ENCODE results near the gene C18orf32.
"Not testable (repeated sequence)": the region's sequence is repeated elsewhere in the genome, so short reads cannot be mapped to it uniquely, and the experiment has no call there.

The C18orf32 gene

GRCh38 chr18:49467599-49467998 lies 19.4 kb downstream of the C18orf32 start:
- no peak for DNase-seq (ENCODE audit: low spot score)

GRCh38 chr18:49467019-49467563 lies 19.9 kb downstream of the C18orf32 start:
- no peak for DNase-seq (ENCODE audit: low spot score)

DNA sequence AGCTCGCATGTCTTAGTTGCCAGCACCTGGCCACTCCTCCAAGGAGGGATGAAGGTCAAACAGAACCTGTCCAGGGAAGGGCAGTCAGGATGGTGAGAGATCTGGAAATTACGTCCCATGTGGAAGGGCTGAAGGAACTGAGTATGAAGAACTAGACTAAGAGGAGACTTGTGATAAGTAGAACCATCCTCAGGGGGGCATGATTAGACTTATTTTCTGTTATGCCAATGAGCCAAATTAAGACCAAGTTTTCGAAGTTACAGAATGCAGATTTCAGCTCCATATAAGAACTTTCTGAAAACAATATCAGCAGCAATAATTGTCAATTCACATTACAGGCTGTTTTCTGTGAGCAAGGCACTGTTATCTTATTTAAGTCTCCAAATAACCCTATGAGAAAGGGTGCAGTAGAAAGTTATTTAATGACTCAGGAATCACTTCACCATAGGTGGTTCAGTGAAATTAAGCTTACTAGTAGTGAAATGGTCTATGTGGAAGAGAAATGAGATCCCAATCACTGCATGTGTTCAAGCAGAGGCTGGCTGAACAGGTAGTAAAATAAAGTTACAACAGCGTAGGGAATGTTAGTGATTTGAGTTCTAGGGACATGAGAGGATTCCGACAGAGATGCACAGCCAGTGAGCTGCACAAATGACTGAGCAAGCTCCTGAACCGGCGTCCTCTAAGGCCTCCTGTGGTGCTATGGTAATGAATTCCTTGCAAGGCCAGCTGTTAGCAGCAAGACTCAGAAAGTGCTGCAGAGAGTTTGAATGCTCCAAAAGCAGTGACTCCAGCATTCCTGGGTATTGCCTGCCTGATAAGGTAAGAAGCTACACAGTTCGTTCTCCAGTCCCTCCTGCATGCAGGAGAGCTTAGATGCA lies 22.1 kb downstream of the C18orf32 start:
- DNase-seq (ENCODE audit: low spot score): no peak

GRCh38 chr18:49461602-49461977 lies 25.4 kb downstream of the C18orf32 start:
- no peak for DNase-seq (ENCODE audit: low spot score)

DNA sequence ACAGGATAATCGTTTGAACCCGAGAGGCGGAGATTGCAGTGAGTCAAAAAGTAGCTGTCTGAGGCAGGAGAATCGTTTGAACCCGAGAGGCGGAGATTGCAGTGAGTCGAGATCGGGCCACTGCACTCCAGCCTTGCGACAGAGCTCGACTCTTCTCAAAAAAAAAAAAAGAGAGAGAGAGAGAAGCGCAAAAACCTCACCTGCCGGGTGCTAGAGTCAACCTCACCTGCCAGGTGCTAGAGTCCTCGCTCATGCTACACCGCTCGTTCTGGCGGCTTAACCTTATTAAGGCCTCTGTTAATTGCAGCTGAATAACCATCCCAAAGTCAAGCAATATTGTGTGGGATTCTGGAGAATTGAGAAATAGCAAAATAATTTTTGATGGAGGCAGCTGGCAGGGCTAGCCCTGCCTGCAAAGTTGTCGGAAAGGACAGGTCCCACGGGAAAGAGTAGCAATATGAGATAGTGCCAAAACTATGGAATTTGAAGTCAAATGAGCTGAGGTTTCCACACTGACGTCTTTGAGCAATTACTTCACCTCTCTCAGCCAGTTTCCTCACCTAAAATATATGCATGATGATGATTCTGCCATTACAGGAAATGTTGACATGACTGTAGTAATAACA lies 25.9 kb downstream of the C18orf32 start:
- DNase-seq (ENCODE audit: low spot score): no peak

DNA sequence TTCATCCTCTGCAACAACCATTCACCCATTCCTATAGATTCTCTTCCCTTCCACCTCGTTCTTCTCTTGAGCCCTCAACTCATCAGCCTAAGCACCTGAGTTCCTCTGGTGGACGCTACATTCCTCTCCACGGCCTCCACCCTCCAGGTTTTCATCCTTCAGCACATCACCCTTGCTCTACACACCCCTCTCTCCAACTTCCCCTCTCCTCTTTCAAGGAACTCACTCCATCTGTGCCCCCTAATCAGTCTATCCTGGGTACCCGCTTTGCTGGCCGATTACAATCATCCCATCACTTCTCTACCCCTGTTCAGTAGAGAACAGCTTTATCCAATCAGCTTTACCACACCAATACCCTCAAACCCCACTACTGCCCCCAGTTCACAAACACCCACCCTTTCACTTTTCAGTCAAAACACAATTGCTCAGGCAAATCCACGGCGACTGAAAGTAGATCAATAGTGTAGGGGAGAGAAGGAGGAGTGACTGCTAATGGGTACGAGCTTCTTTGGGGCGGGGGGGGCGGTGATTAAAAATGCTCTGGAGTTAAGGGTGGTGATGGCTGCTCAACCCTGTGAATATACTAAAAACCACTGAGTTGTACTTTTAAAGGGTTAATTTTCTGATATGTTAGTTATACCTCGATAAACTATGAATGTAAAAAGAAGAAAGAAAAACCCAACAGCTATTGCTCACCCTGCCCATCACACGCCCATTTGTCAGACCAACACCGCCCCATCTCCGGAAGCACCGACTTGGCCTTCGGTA lies 27.4 kb downstream of the C18orf32 start:
- no peak for DNase-seq (ENCODE audit: low spot score)

DNA sequence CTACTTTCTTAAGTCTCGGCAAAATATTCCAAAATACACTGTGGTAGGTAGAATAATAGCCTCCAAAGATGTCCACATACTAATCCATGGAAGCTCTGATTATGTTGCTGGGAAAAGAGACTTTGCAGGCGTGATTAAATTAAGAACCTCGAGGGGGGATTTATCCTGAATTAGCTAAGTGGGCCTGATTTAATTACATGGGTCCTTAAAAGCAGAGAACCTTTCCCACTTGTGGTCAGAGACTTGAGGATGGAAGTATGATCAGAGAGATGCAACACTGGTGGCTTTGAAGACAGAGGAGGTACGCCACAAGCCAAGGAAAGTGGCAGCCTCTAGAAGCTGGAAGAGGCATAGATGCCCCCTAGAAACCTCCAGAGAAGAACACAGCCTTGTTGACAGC lies 29.4 kb downstream of the C18orf32 start:
- no peak for DNase-seq (ENCODE audit: low spot score)

DNA sequence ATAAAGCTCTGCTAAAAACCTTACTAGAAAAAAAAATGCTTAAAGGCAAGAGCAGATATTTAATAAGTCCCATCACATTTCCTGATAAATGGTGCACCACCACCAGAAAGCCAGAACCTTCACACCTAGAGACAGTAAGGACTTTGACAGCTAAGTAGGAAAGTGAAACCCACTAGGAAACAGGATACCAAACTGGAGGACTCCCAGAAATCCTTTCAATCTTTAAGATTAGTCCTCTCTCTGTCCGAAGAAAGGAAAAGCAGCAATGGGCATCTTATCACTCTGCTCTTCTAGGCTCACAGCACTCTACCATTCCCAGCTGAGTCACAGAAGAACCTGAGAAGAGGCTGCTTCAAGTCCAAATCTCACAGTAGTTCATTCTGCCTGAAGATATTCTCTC lies 30.2 kb downstream of the C18orf32 start:
- no peak for DNase-seq (ENCODE audit: low spot score)

DNA sequence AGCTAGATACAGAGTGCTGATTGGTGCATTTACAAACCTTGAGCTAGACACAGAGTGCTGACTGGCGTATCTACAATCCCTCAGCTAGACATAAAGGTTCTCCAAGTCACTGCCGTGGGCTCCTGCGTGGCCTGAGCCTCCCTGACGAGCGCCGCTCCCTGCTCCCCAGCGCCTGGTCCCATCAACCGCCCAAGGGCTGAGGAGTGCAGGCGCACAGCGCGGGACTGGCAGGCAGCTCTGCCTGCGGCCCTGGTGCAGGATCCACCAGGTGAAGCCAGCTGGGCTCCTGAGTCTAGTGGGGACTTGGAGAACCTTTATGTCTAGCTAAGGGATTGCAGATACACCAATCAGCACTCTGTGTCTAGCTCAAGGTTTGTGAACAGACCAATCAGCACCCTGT lies 34.5 kb downstream of the C18orf32 start:
- not testable (repeated sequence) for DNase-seq (ENCODE audit: low spot score)

DNA sequence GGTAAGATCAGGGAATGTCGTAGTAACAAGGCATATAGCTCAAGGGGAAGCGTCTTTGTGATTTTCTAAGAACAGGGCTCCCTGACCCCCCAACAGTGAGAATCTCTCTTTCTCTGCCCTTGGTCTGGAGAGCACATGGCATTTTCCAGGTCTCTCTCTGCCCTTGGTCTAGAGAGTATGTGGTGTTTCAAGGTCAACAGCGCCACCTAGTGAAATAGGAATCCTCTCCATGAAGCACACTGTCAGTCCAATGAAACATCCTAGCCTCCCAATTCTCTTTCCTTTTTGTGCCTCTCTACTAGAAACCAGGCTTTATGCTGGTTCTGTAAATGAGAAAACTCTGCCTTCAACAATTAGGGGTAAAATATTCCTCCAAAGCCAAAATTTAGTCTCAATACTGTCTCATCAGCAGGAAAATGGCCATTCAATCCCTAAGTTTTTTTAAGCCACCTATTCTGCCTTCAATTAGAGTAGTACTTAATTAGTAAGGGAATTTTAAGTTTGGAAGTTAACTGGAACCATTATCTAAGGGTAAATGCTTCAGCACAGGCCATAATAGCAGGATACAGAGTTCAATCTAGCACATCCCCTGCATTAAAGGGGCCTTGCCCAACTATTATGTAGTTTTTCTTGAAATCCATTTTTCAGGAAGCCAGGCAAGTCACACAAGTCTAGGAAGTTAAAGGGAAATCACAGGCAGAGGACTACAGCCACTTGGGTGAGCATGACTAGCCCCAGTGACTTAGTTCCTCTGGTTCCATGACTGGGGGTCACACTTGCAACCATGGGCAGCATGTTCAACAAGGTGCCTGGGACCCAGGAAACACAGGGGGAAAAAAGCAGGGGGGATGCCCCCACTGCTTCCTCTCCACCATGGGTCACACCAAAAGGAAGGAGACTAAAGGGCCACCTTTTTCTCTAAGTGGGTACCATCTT lies 39.0 kb downstream of the C18orf32 start:
- DNase-seq (ENCODE audit: low spot score): no peak

GRCh38 chr18:49446481-49446880 lies 40.6 kb downstream of the C18orf32 start:
- no peak for DNase-seq (ENCODE audit: low spot score)

- DNase-seq (ENCODE audit: low spot score): no peak
These were observed 42.5 kb downstream of the C18orf32 start for GRCh38 chr18:49444581-49444980.

DNA sequence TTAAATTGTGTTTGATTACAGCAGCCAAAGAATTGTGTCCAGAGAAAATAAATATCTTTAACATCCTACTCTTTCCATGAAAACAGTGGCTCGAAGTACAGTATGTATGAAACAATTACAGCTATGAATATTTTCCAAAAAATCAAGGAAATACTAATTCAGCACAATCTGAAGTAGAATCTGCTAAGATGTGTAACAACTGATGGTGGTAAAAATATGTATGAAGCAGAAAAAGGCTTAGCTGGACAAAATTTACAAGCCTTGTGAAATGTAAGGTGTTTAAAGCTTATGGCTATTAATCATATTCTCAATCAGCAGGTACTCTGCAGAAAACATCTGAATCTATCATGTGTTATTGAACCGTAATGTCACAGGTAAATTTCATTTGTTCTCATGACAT lies 43.2 kb downstream of the C18orf32 start:
- DNase-seq (ENCODE audit: low spot score): no peak

DNA sequence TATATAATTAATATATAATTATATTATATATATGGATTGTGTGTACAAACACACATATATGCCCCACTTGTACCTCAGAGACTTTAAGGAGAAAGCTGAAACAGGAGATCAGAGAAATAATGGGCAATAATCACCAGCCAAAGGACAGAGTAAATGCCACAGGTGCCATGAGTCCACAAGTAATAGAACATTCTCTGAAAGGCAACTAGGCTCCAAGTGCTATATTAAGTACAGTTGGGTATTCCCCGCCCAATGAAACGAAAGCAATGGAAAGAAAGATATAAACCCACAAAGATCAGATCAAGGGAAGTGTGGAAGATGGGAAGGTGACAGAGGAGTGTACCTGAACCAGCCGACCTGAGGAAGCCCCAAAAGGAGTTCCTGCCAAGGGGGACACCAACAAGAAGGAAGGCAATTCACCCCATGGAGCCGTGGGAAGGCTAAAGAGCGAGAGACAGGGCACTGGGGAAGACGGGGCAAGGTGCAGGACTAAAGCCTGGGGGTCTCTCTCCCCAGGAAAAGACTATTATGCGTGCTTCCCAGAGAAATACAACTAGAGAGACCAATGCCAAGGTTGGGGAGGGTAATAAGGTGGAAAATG lies 45.6 kb downstream of the C18orf32 start:
- no peak for DNase-seq (ENCODE audit: low spot score)

GRCh38 chr18:49435170-49435569 lies 51.9 kb downstream of the C18orf32 start:
- no peak for DNase-seq (ENCODE audit: low spot score)

DNA sequence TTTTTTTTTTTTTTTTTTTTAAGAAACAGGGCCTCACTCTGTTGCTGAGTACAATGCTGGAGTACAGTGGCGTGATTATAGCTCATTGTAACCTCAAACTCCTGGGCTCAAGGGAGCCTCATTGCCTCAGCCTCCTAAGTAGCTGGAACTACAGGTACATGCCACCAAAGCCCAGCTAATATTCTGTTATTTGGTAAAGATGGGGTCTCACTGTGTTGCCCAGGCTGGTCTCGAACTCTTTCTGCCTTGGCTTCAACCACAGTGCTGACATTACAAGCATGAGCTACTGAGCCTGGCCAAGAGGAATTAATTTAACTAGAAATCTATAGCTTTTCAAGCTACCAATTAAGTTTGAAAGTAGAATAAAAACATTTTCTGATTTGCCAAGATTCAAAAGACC lies 54.4 kb downstream of the C18orf32 start:
- no peak for DNase-seq (ENCODE audit: low spot score)

DNA sequence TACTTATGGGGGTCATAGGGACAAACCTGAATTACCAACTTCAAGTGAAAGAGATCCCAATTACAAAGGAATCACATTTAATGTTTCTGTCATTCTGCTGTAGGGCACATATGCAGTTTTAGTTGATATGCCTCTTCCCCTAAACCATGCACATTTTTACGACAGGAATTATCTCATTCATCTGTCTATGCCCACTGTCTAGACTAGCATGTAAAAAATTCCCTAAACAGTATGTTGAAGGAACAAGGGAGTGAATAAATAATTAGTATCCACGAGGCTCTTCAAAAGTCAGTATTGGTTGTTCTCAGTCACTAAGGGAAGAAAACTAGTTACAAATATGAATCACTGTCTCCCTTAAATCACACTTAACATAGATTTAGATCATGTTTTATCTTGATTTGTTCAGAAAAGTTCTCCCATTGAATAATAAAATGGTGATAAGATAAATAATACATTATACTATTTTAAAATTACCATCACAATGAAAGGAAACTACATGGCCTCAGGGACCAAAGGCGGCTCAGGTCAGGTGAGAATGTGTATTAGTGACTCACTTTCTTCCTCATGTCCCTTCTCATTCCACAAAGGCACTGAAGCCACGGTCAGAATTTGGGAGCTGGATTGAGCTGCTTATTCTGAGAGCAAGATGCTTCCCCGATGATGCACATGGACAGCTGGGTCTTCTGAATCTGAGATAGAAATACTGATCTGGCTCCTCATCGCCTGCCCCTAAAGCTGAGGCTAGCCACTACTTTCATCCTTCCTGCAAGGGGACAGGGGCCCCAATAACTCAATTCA lies 55.7 kb downstream of the C18orf32 start:
- DNase-seq (ENCODE audit: low spot score): no peak
